Measurements from ENCODE around the gene HBM. TPM values are rescaled to one million over a fixed set of nuclear protein-coding genes. Genes with fewer than 3 reads are reported as not detected.
"Not testable (repeated sequence)": the region's sequence is repeated elsewhere in the genome, so short reads cannot be mapped to it uniquely, and the experiment has no call there.

Gene HBM
- polyA plus RNA-seq, 1 donor = 6.8 TPM

- DNase-seq (ENCODE audit: low read depth) = no peak
Observed at GRCh38 chr16:183005-183404, 17.2 kb downstream of the HBM start.

DNA sequence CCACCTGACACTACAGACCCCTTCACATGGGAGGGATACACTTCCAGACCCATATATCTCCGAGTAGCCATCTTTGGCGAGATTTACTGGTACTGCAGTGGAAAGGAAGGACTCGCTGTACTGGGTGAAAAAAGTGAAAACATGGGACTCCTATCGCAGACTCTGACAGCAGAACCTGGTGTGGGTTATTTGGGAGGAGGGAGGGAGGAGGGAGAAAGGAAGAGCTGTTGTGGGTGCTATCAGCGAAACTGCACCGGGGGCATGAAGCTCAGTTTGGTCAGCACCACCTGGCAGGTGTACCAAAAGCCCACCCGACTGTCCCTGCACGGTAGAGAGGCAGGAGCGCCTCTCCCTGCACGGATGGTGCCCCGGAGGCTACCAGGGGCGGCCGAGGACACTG, 19.4 kb downstream of the HBM start:
- DNase-seq (ENCODE audit: low read depth) = no peak

DNA sequence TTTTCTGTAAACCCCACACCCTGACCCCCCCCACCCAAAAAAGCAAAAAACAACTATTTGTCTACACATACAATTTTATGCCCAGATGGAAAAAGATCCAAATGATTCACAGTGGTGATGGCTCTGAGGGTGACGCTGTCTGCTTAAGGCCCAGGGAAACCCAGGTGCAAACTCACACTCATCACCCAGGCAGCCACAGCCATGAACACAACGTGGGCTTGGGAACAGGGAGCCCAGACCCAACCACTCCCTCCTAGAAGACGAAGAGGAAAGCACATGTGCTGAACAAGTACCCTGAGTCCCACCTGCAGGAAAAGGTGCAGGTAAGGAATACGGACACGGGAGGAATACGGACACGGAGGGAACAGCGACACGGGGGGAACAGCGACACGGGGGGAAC, 19.9 kb downstream of the HBM start:
- no peak for DNase-seq (ENCODE audit: low read depth)

DNA sequence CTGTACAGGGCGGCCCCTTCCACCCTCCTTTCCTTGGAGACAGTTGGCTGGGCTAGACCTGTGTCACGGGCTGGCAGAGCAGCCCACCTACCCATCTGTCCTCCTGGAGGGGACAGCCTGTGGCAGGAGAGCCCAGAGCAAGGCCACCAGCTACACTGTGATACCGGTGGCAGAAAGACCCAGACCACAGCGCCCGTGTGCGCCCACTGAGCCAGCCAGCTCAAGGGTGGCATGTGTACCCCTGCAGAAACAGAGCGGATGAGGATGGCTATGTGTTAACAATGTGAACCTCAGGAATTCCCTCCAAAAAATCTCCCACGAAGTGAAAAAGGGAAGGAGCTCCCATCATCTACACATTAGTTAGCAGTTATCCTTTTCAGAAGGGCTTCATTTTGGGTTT, 21.6 kb downstream of the HBM start:
- DNase-seq (ENCODE audit: low read depth) = no peak

GRCh38 chr16:188674-189073, 22.9 kb downstream of the HBM start:
- no peak for DNase-seq (ENCODE audit: low read depth)

GRCh38 chr16:189604-190186, 23.9 kb downstream of the HBM start:
- no peak for DNase-seq (ENCODE audit: low read depth)

- no peak for DNase-seq (ENCODE audit: low read depth)
Observed at GRCh38 chr16:191831-192230, 26.1 kb downstream of the HBM start.

GRCh38 chr16:192686-193085, 26.9 kb downstream of the HBM start:
- DNase-seq (ENCODE audit: low read depth) = no peak

DNA sequence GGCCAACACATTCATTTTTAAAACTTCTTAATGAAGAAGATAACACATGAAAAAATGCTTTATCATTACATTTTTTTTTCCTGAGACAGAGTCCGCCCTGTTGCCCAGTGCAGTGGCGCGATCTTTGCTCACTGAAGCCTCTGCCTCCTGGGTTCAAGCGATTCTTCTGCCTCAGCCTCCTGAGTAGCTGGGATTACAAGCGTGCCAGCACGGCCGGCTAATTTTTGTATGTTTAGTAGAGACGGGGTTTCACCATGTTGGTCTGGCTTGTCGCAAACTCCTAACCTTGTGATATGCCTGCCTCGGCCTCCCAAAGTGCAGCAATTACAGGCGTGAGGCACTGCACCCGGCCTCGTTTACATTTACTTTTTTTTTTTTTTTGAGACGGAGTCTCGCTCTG, 27.7 kb downstream of the HBM start:
- DNase-seq (ENCODE audit: low read depth) = no peak

GRCh38 chr16:194516-194915, 28.7 kb downstream of the HBM start:
- DNase-seq (ENCODE audit: low read depth) = no peak

DNA sequence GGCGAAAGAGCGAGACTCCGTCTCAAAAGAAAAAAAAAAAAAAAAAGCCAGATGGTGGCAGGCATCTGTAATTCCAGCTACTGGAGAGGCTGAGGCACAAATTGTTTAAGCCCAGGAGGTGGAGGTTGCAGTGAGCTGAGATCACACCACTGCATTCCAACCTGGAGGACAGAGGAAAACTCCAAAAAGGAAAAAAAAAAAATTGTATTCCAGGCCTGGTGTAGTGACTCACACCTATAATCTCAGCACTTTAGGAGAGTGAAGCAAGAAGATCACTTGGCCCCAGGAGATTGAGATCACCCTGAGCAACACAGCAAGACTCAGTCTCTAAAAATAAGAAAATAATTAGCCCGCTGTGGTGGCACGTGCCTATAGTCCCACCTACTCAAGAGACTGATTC, 34.6 kb downstream of the HBM start:
- DNase-seq (ENCODE audit: low read depth) = no peak

GRCh38 chr16:203246-203645, 37.5 kb downstream of the HBM start:
- no peak for DNase-seq (ENCODE audit: low read depth)

GRCh38 chr16:204046-204445, 38.3 kb downstream of the HBM start:
- DNase-seq (ENCODE audit: low read depth) = not testable (repeated sequence)

- not testable (repeated sequence) for DNase-seq (ENCODE audit: low read depth)
Observed at GRCh38 chr16:209359-209758, 43.6 kb downstream of the HBM start.

DNA sequence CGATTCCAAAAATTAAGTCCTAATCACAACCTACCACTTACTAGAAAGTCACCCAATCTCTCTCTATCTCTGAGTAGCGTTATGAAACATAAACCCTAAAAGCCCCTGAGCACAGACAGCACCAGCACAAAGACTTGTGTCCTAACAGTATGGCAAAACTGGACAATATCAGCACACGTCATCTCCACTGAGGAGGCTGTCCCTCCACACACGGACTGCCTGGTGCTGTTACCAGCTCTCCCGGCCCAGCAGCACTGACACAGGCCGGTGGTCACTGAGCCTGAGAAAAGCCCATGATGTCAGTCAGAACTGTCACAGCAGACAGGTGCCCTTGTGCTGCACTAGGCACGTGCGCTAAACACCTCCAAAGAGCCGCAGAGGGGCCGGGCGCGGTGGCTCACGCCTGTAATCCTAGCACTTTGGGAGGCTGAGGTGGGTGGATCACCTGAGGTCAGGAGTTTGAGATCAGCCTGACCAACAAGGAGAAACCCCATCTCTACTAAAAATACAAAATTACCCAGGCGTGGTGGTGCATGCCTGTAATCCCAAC, 45.9 kb downstream of the HBM start:
- not testable (repeated sequence) for DNase-seq (ENCODE audit: low read depth)

- no peak for DNase-seq (ENCODE audit: low read depth)
Observed at GRCh38 chr16:212999-213398, 47.2 kb downstream of the HBM start.

Other genes starting within 250 kb of the HBM start
- 6.7 TPM for gene POLR3K, start 112.4 kb upstream of the HBM start, polyA plus RNA-seq (ENCODE audit: insufficient read length)
- gene SNRNP25, start 112.2 kb upstream of the HBM start, polyA plus RNA-seq (ENCODE audit: insufficient read length) = 30.6 TPM
- 38.1 TPM for gene RHBDF1, start 93.3 kb upstream of the HBM start, polyA plus RNA-seq (ENCODE audit: insufficient read length)
- gene MPG, start 87.8 kb upstream of the HBM start, polyA plus RNA-seq (ENCODE audit: insufficient read length) = 23.4 TPM
- gene NPRL3, start 27.3 kb upstream of the HBM start, polyA plus RNA-seq (ENCODE audit: insufficient read length) = 25.5 TPM
- gene HBZ, start 13.3 kb upstream of the HBM start, polyA plus RNA-seq (ENCODE audit: insufficient read length) = 4.9 TPM
- gene HBA2, start 6.9 kb downstream of the HBM start, polyA plus RNA-seq (ENCODE audit: insufficient read length) = 3,429 TPM
- 2,062 TPM for gene HBA1, start 10.7 kb downstream of the HBM start, polyA plus RNA-seq (ENCODE audit: insufficient read length)
- 1.4 TPM for gene HBQ1, start 14.5 kb downstream of the HBM start, polyA plus RNA-seq (ENCODE audit: insufficient read length)
- 67.5 TPM for gene LUC7L, start 63.5 kb downstream of the HBM start, polyA plus RNA-seq (ENCODE audit: insufficient read length)
- gene FAM234A, start 68.8 kb downstream of the HBM start, polyA plus RNA-seq (ENCODE audit: insufficient read length) = 36.3 TPM
- gene RGS11, start 110.0 kb downstream of the HBM start, polyA plus RNA-seq (ENCODE audit: insufficient read length) = 3.6 TPM
- gene ARHGDIG, start 114.6 kb downstream of the HBM start, polyA plus RNA-seq (ENCODE audit: insufficient read length) = 0.82 TPM
- gene PDIA2, start 117.2 kb downstream of the HBM start, polyA plus RNA-seq (ENCODE audit: insufficient read length) = 0.68 TPM
- 11.3 TPM for gene AXIN1, start 186.7 kb downstream of the HBM start, polyA plus RNA-seq (ENCODE audit: insufficient read length)
- gene MRPL28, start 204.6 kb downstream of the HBM start, polyA plus RNA-seq (ENCODE audit: insufficient read length) = 44.6 TPM
- 28.5 TPM for gene PGAP6, start 216.0 kb downstream of the HBM start, polyA plus RNA-seq (ENCODE audit: insufficient read length)
- gene NME4, start 231.2 kb downstream of the HBM start, polyA plus RNA-seq (ENCODE audit: insufficient read length) = 66.4 TPM
- 14.4 TPM for gene DECR2, start 235.9 kb downstream of the HBM start, polyA plus RNA-seq (ENCODE audit: insufficient read length)

All from forelimb muscle (tissue), 1 donor.